OCI-LY1 (cell line): Measurements from ENCODE around the gene COPS4.
A peak's percentile ranks its signal among the peaks of the same experiment; 100 is the strongest.
"Not testable (repeated sequence)": the region's sequence is repeated elsewhere in the genome, so short reads cannot be mapped to it uniquely, and the experiment has no call there.

Experiments used
- H2AFZ ChIP-seq: fragments of 200-600 bp; sonication (generic), shearing (Covaris generic); 2 replicates; pipeline ENCODE4 v1.6.0; 2014; ENCODE audit warnings: antibody characterized with exemption, mild to moderate bottlenecking, low read length
- H3F3A ChIP-seq: fragments of 200-600 bp; sonication (generic), shearing (Covaris generic); 2 replicates; pipeline ENCODE4 v1.6.0; 2014; ENCODE audit warnings: mild to moderate bottlenecking, antibody characterized with exemption, low read length, moderate library complexity; ENCODE audit not compliant: insufficient read depth
- H3K27ac ChIP-seq: fragments of 200-600 bp; sonication (generic); 2 replicates; pipeline ENCODE4 v1.5.1; 2014; ENCODE audit warnings: low read length, mixed run types, mild to moderate bottlenecking, low read depth; ENCODE audit not compliant: poor library complexity, severe bottlenecking
- H3K27me3 ChIP-seq: fragments of 200-600 bp; sonication (generic); 2 replicates; pipeline ENCODE4 v1.6.0; 2014; ENCODE audit warnings: antibody characterized with exemption, mild to moderate bottlenecking, low read length, moderate library complexity; ENCODE audit not compliant: insufficient read depth
- H3K36me3 ChIP-seq: fragments of 200-600 bp; sonication (generic); 2 replicates; pipeline ENCODE4 v1.6.1; 2014; ENCODE audit warnings: mild to moderate bottlenecking, antibody characterized with exemption, low read length, moderate library complexity, mixed read lengths; ENCODE audit not compliant: insufficient read depth
- H3K4me1 ChIP-seq: fragments of 200-600 bp; sonication (generic); 2 replicates; pipeline ENCODE4 v1.5.1; 2014; ENCODE audit warnings: mild to moderate bottlenecking, low read length, moderate library complexity; ENCODE audit not compliant: insufficient read depth, severe bottlenecking
- H3K4me2 ChIP-seq: fragments of 200-600 bp; sonication (generic), shearing (Covaris generic); 2 replicates; pipeline ENCODE4 v1.6.1; 2014; ENCODE audit warnings: low read length
- H3K4me3 ChIP-seq: fragments of 200-600 bp; sonication (generic); 2 replicates; pipeline ENCODE4 v1.5.1; 2014; ENCODE audit warnings: low read length, low read depth, mild to moderate bottlenecking, mixed read lengths; ENCODE audit not compliant: poor library complexity, severe bottlenecking
- H3K79me2 ChIP-seq: fragments of 200-600 bp; shearing (Covaris generic); 2 replicates; pipeline ENCODE4 v1.6.1; 2016; ENCODE audit warnings: mixed run types, low read length, mixed read lengths; ENCODE audit not compliant: insufficient read depth
- H3K9ac ChIP-seq: fragments of 200-600 bp; sonication (generic), shearing (Covaris generic); 2 replicates; pipeline ENCODE4 v1.6.1; 2014; ENCODE audit warnings: mild to moderate bottlenecking, low read length, mixed read lengths
- H3K9me2 ChIP-seq: fragments of 200-600 bp; sonication (generic), shearing (Covaris generic); 2 replicates; pipeline ENCODE4 v1.6.1; 2014; ENCODE audit warnings: low read depth, mild to moderate bottlenecking, low read length, mixed read lengths
- H3K9me3 ChIP-seq: fragments of 200-600 bp; shearing (Covaris generic); 2 replicates; pipeline ENCODE4 v1.6.1; 2014; ENCODE audit warnings: low read length, mixed read lengths
- H4K20me1 ChIP-seq: fragments of 200-600 bp; sonication (generic), shearing (Covaris generic); 2 replicates; pipeline ENCODE4 v1.6.0; 2016; ENCODE audit warnings: mild to moderate bottlenecking, low read length; ENCODE audit not compliant: insufficient read depth
- EZH2 ChIP-seq: fragments of 200-600 bp; sonication (generic), shearing (Covaris generic); IDR thresholded peaks from 2 replicates; pipeline ENCODE4 v1.8.0; 2017; ENCODE audit warnings: borderline replicate concordance, mixed run types, mild to moderate bottlenecking, antibody characterized with exemption, low read length, moderate library complexity, mixed read lengths
- TF ChIP-seq, protein P1 (sequence below): fragments of 200-600 bp; sonication (generic), shearing (Covaris generic); IDR thresholded peaks from 2 replicates; pipeline ENCODE4 v1.5.1; 2017; ENCODE audit warnings: mild to moderate bottlenecking, antibody characterized with exemption, low read length, moderate library complexity, mixed read lengths

The COPS4 gene

DNA sequence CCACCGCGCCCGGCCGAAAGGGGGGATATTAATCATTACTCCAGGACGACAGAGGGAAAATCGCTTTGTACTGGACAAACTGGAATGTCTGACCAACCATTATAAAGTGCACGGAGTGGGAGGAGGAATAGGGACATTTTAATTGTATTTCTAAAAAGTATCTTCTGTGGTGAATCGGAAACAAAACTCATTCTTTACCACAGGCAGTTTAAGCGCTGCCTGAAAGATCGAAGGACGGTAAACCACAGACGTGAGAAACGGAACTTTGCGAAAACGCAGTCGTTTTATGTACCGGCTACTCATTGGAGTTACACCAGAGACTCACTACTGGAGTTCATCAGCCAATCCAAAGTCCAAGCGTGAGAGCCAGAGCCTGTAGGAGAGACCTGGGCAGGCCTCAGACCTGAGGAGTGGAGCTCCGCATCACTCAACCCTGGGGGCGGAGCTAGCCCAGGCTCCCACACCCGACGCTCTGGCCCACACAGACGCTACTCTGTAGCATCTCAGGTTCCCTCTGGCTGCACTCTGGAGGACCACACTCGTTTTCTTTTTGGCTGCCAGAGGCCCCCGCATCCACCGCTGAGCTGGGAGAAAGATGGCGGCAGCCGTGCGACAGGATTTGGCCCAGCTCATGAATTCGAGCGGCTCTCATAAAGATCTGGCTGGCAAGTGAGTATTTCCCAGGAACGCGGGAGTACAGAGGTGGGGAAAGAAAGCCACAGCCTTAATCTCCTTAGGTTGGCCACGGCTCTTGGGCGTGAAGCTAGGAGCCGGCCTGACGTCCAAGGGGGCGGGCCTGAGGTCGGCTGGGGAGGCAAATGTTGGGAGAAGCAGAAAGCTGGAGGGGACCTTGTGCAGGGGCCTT, at the start of gene COPS4:
TSS of gene COPS4 (plus strand) at position 554 of the 865 bp plus-strand sequence. CDS start at position 596, 42 bp downstream.
- Histone ChIP-seq H3K79me2 (peaks cover 42% of the 10 kb centered on the region), H2AFZ (no peak within 1 kb of the TSS), H3K27ac (peak within 1 kb of the TSS; percentile 87), H3K9me3 (no peaks in the 10 kb centered on the region), H3K27me3 (no peaks in the 10 kb centered on the region), H3K4me2 (peak within 1 kb of the TSS; percentile 95), H3F3A (no peaks in the 10 kb centered on the region), H3K9ac (peak within 1 kb of the TSS; percentile 86), H3K4me1 (peaks cover 34% of the 10 kb centered on the region), H3K36me3 (no peaks in the 10 kb centered on the region), H3K4me3 (peak within 1 kb of the TSS; percentile 89), H3K9me2 (no peaks in the 10 kb centered on the region), H4K20me1 (no peaks in the 10 kb centered on the region)
- TF ChIP-seq, protein P1, sequence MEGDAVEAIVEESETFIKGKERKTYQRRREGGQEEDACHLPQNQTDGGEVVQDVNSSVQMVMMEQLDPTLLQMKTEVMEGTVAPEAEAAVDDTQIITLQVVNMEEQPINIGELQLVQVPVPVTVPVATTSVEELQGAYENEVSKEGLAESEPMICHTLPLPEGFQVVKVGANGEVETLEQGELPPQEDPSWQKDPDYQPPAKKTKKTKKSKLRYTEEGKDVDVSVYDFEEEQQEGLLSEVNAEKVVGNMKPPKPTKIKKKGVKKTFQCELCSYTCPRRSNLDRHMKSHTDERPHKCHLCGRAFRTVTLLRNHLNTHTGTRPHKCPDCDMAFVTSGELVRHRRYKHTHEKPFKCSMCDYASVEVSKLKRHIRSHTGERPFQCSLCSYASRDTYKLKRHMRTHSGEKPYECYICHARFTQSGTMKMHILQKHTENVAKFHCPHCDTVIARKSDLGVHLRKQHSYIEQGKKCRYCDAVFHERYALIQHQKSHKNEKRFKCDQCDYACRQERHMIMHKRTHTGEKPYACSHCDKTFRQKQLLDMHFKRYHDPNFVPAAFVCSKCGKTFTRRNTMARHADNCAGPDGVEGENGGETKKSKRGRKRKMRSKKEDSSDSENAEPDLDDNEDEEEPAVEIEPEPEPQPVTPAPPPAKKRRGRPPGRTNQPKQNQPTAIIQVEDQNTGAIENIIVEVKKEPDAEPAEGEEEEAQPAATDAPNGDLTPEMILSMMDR: no peak
- TF ChIP-seq EZH2: no peak

DNA sequence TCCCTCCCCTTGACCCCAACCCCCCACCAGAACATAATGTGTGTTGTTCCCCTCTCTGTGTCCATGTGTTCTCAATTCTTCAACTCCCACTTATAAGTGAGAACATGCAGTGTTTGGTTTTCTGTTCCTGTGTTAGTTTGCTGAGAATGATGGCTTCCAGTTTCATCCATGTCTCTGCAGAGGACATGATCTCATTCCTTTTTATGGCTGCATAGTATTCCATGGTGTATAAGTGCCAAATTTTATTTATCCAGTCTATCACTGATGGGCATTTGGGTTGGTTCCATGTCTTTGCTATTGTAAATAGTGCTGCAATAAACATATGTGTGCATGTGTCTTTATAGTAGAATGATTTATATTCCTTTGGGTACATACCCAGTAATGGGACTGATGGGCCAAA, 47.5 kb upstream of the COPS4 start:
- H3K9ac ChIP-seq, H2AFZ ChIP-seq, H4K20me1 ChIP-seq, H3K9me3 ChIP-seq, H3K4me1 ChIP-seq, H3F3A ChIP-seq, H3K27me3 ChIP-seq, H3K9me2 ChIP-seq, H3K27ac ChIP-seq, H3K4me2 ChIP-seq, H3K4me3 ChIP-seq: not testable (repeated sequence)
- Histone ChIP-seq H3K79me2 (peaks cover 35% of the 10 kb centered on the region), H3K36me3 (peaks cover 26% of the 10 kb centered on the region)

DNA sequence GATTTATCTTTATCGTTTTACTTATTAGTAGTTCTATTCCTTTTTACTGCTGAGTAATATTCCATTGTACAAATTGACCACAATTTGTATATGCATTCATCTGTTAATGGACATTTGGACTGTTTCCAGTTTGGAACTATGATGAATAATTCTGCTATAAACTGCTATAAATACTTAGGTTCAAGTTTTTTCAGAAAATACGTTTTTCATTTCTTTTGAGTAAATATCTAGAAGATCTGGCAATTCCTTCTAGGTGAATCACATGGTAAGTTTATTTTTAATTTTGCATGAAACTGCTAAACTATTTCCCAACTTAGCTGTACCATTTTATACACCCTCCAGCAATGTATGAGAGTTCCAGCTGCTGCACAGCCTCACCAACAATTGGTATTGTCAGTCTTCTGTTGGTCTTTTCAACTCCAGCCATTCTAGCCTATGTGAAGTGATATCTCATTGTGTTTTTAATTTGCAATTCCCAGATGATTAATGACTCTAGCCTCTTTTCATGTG, 46.6 kb upstream of the COPS4 start:
- Histone ChIP-seq H3K4me3 (no peak overlapping the region), H3K4me2 (no peak overlapping the region), H3K36me3 (peaks cover 20% of the 10 kb centered on the region), H3K9ac (no peak overlapping the region), H3K27ac (no peak overlapping the region), H3F3A (no peaks in the 10 kb centered on the region), H3K9me2 (no peaks in the 10 kb centered on the region), H3K79me2 (peaks cover 37% of the 10 kb centered on the region), H3K4me1 (peaks cover 6% of the 10 kb centered on the region), H4K20me1 (no peaks in the 10 kb centered on the region), H3K9me3 (no peaks in the 10 kb centered on the region), H3K27me3 (no peaks in the 10 kb centered on the region), H2AFZ (no peak overlapping the region)
- TF ChIP-seq EZH2: no peak
- TF ChIP-seq, protein P1: no peak
